PFSK-1 (cell line): Measurements from ENCODE around the gene FOXP2.

Source experiments
- FOXP2 ChIP-seq: optimal IDR thresholded peaks from 2 replicates; pipeline ENCODE3; 2011; ENCODE audit warnings: borderline replicate concordance, control low read depth, inconsistent platforms; ENCODE audit not compliant: insufficient read depth; ENCODE audit errors: extremely low read length, extremely low read depth
- POLR2AphosphoS5 ChIP-seq: IDR thresholded peaks from 2 replicates; pipeline ENCODE4 v1.6.1; 2012; ENCODE audit warnings: low read depth, mild to moderate bottlenecking, control low read depth, low read length, moderate library complexity
- SIN3A ChIP-seq: IDR thresholded peaks from 2 replicates; pipeline ENCODE4 v1.6.1; 2012; ENCODE audit warnings: mild to moderate bottlenecking, low read length, moderate library complexity, borderline replicate concordance; ENCODE audit not compliant: insufficient read depth
- TAF1 ChIP-seq: IDR thresholded peaks from 2 replicates; pipeline ENCODE4 v1.6.1; 2012; ENCODE audit warnings: low read length, control low read depth, borderline replicate concordance; ENCODE audit not compliant: insufficient read depth
- TF ChIP-seq, protein P1 (sequence below), 2 experiments: IDR thresholded peaks; 2 replicates each; pipeline versions ENCODE4 v1.6.1 to v1.8.0; 2011 to 2012; ENCODE audit warnings: low read depth in 2 of 2, low read length in 2 of 2, control low read depth in 1 of 2, inconsistent platforms in 1 of 2, mild to moderate bottlenecking in 1 of 2, moderate library complexity in 1 of 2; ENCODE audit not compliant: insufficient read depth in 1 of 2

DNA sequence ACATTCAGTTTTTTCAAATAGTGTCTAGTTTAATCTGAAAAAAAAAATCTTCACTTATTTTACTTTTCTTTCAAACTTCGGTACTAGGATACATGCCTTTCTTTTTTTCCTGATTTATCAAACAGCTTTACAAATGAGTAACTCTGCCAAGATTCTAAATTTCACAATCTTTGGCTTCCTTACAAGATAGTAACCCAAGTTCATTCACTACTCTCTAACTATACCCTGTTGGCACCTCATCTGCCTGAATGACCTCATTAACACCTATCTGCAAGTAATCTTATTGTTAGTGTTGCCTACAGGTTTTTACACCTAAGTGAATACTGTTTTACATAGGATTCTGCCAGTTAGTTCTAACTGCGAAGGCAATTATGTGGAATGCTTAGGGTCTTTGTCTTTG lies 159.8 kb downstream of the FOXP2 start:
- no peak for TF ChIP-seq TAF1
- TF ChIP-seq, protein P1, sequence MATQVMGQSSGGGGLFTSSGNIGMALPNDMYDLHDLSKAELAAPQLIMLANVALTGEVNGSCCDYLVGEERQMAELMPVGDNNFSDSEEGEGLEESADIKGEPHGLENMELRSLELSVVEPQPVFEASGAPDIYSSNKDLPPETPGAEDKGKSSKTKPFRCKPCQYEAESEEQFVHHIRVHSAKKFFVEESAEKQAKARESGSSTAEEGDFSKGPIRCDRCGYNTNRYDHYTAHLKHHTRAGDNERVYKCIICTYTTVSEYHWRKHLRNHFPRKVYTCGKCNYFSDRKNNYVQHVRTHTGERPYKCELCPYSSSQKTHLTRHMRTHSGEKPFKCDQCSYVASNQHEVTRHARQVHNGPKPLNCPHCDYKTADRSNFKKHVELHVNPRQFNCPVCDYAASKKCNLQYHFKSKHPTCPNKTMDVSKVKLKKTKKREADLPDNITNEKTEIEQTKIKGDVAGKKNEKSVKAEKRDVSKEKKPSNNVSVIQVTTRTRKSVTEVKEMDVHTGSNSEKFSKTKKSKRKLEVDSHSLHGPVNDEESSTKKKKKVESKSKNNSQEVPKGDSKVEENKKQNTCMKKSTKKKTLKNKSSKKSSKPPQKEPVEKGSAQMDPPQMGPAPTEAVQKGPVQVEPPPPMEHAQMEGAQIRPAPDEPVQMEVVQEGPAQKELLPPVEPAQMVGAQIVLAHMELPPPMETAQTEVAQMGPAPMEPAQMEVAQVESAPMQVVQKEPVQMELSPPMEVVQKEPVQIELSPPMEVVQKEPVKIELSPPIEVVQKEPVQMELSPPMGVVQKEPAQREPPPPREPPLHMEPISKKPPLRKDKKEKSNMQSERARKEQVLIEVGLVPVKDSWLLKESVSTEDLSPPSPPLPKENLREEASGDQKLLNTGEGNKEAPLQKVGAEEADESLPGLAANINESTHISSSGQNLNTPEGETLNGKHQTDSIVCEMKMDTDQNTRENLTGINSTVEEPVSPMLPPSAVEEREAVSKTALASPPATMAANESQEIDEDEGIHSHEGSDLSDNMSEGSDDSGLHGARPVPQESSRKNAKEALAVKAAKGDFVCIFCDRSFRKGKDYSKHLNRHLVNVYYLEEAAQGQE (IDR thresholded peaks at IDR 0.05; ENCODE audit: insufficient read depth in 1 of 2, low read depth in 2 of 2, low read length in 2 of 2) = no peak
- TF ChIP-seq POLR2AphosphoS5 = no peak
- no peak for TF ChIP-seq SIN3A
- no peak for TF ChIP-seq FOXP2
